ENCODE results near the gene ADCK2. TPM values are rescaled to one million over a fixed set of nuclear protein-coding genes. Genes with fewer than 3 reads are reported as not detected.

ADCK2 gene
- total RNA-seq, 4 donors from 2014 or later = 19.9 to 46.1 (median 32.7) TPM

- no peak overlapping the region for H3K4me3 ChIP-seq (replicated peaks in 1 of 3)
- H3K4me1 ChIP-seq = peaks cover 23 to 24% of the 10 kb centered on the region in 2 donors
- DNase-seq = no peak
- WGBS, 2 donors = 93 to 96% methylated on average over 3 of the region's 3 CpGs
- H3K27ac ChIP-seq = no peak overlapping the region
- intact Hi-C loops (cut with DNase I) = loop anchor here (10.0 kb wide), 1 partner anchor 337 kb away; the partner anchor contains the start of gene MRPS33
- no peaks in the 10 kb centered on the region for H3K9me3 ChIP-seq
- peaks cover 6 to 11% of the 10 kb centered on the region in 2 donors for H3K36me3 ChIP-seq
- H3K27me3 ChIP-seq = no peaks in the 10 kb centered on the region
- TF ChIP-seq CTCF (IDR thresholded peaks at IDR 0.05) = no peak
- TF ChIP-seq POLR2A (IDR thresholded peaks at IDR 0.05) = no peak
These were observed 4.8 kb downstream of the ADCK2 start for GRCh38 chr7:140677496-140677895.

GRCh38 chr7:140678081-140678815, 5.5 kb downstream of the ADCK2 start:
- Histone ChIP-seq H3K27ac (no peak overlapping the region), H3K4me3 (replicated peaks in 1 of 3) (no peak overlapping the region), H3K4me1 (peaks cover 23 to 24% of the 10 kb centered on the region in 2 donors), H3K36me3 (peaks cover 6 to 11% of the 10 kb centered on the region in 2 donors), H3K27me3 (no peaks in the 10 kb centered on the region), H3K9me3 (no peaks in the 10 kb centered on the region)
- DNase-seq = no peak
- intact Hi-C loops (cut with DNase I) = loop anchor here (10.0 kb wide), 1 partner anchor 337 kb away; the partner anchor contains the start of gene MRPS33
- WGBS, 2 donors = 94 to 95% methylated on average over 20 of the region's 20 CpGs
- TF ChIP-seq CTCF (IDR thresholded peaks at IDR 0.05) (no peak), POLR2A (IDR thresholded peaks at IDR 0.05) (no peak)

GRCh38 chr7:140678816-140679130, 6.0 kb downstream of the ADCK2 start:
- Histone ChIP-seq H3K4me1 (peaks cover 21% of the 10 kb centered on the region in 2 donors), H3K27ac (no peak overlapping the region), H3K4me3 (replicated peaks in 1 of 3) (no peak overlapping the region), H3K36me3 (peaks cover 6 to 11% of the 10 kb centered on the region in 2 donors), H3K9me3 (no peaks in the 10 kb centered on the region), H3K27me3 (no peaks in the 10 kb centered on the region)
- no peak for DNase-seq
- intact Hi-C loops (cut with DNase I) = loop anchor here (10.0 kb wide), 1 partner anchor 336 kb away; the partner anchor contains the start of gene MRPS33
- TF ChIP-seq CTCF (IDR thresholded peaks at IDR 0.05) = no peak
- no peak for TF ChIP-seq POLR2A (IDR thresholded peaks at IDR 0.05)
- whole genome bisulfite sequencing, 2 donors = 97% methylated on average over 6 to 7 of the region's 7 CpGs

- intact Hi-C loops (cut with DNase I) = loop anchor here (10.0 kb wide), 1 partner anchor 336 kb away; the partner anchor contains the start of gene MRPS33
- H3K4me3 ChIP-seq (replicated peaks in 1 of 3) = no peak overlapping the region
- TF ChIP-seq CTCF (IDR thresholded peaks at IDR 0.05) (no peak), POLR2A (IDR thresholded peaks at IDR 0.05) (no peak)
- no peaks in the 10 kb centered on the region for H3K27me3 ChIP-seq
- H3K27ac ChIP-seq = no peak overlapping the region
- 92 to 94% methylated on average over 9 of the region's 9 CpGs for WGBS, 2 donors
- no peak for DNase-seq
- peaks cover 6 to 11% of the 10 kb centered on the region in 2 donors for H3K36me3 ChIP-seq
- peaks cover 16 to 17% of the 10 kb centered on the region in 2 donors for H3K4me1 ChIP-seq
- no peaks in the 10 kb centered on the region for H3K9me3 ChIP-seq
These were observed 6.4 kb downstream of the ADCK2 start for GRCh38 chr7:140679186-140679585.

- TF ChIP-seq CTCF (IDR thresholded peaks at IDR 0.05) (no peak), POLR2A (IDR thresholded peaks at IDR 0.05) (no peak)
- H3K27ac ChIP-seq = no peak overlapping the region
- H3K4me3 ChIP-seq (replicated peaks in 1 of 3) = no peak overlapping the region
- H3K36me3 ChIP-seq = peaks cover 6 to 11% of the 10 kb centered on the region in 2 donors
- WGBS, 2 donors = 91 to 94% methylated on average over 7 of the region's 7 CpGs
- H3K27me3 ChIP-seq = no peaks in the 10 kb centered on the region
- DNase-seq = no peak
- H3K9me3 ChIP-seq = no peaks in the 10 kb centered on the region
- intact Hi-C loops (cut with DNase I) = no loop called here
- H3K4me1 ChIP-seq = peaks cover 0 to under 1% of the 10 kb centered on the region in 2 donors
These were observed 8.1 kb downstream of the ADCK2 start for GRCh38 chr7:140680886-140681285.
